MM.1S (cell line): Measurements from ENCODE around the gene HS6ST3.

Experiments
- CTCF ChIP-seq: fragments of 300-600 bp; sonication (generic); IDR thresholded peaks from 2 replicates; pipeline ENCODE4 v1.5.1; 2016; ENCODE audit warnings: antibody characterized with exemption, low read length, mixed read lengths
- EZH2 ChIP-seq: fragments of 300-600 bp; sonication (generic); optimal IDR thresholded peaks from 2 replicates; pipeline ENCODE3; 2017; ENCODE audit warnings: low read depth, mild to moderate bottlenecking, antibody characterized with exemption, low read length, mixed read lengths
- EZH2phosphoT487 ChIP-seq: fragments of 300-600 bp; sonication (generic); IDR thresholded peaks from 2 replicates; pipeline ENCODE4 v1.6.1; 2018; ENCODE audit warnings: antibody characterized with exemption, low read length

GRCh38 chr13:96431044-96431581, 341.2 kb downstream of the HS6ST3 start:
- TF ChIP-seq CTCF (no peak), EZH2 (no peak), EZH2phosphoT487 (no peak)
